GM19238 (cell line): Measurements from ENCODE around the gene ATP6V0D1.

ENCODE experiments used
- DNase-seq: peaks from one replicate; pipeline ENCODE4 v3.0.0; 2011; ENCODE audit warnings: low spot score; ENCODE audit not compliant: insufficient read length

ATP6V0D1 gene

GRCh38 chr16:67394155-67395104 lies 86.5 kb downstream of the ATP6V0D1 start:
- no peak for DNase-seq

GRCh38 chr16:67393788-67394154 lies 87.2 kb downstream of the ATP6V0D1 start:
- DNase-seq, result no peak

GRCh38 chr16:67393111-67393787 lies 87.7 kb downstream of the ATP6V0D1 start, which contains the start of gene TPPP3:
Gene TPPP3 (minus strand): TSS chr16:67393498. CDS start chr16:67391111, 2,387 bp downstream.
- DNase-seq, result no peak

GRCh38 chr16:67392301-67393059 lies 88.5 kb downstream of the ATP6V0D1 start:
- no peak for DNase-seq

- no peak for DNase-seq
Measured at GRCh38 chr16:67391424-67392300, 89.3 kb downstream of the ATP6V0D1 start.

- DNase-seq, result no peak
Measured at GRCh38 chr16:67390816-67391423, 90.0 kb downstream of the ATP6V0D1 start.

- DNase-seq, result no peak
Measured at GRCh38 chr16:67389911-67390815, 90.8 kb downstream of the ATP6V0D1 start.

GRCh38 chr16:67388591-67388990 lies 92.4 kb downstream of the ATP6V0D1 start:
- no peak for DNase-seq

GRCh38 chr16:67388191-67388590 lies 92.8 kb downstream of the ATP6V0D1 start:
- no peak for DNase-seq
